Osteoblast (primary cell): ENCODE measurements around the gene HDAC9. TPM values are rescaled to one million over a fixed set of nuclear protein-coding genes. Genes with fewer than 3 reads are reported as not detected.

Source experiments
- DNase-seq: peaks from one replicate; pipeline ENCODE4 v3.0.0; 2011; ENCODE audit warnings: low spot score, mixed read lengths; ENCODE audit not compliant: insufficient read length; ENCODE audit errors: missing footprints
- H2AFZ ChIP-seq: 2 replicates; pipeline ENCODE4 v1.6.0; 2011; ENCODE audit warnings: mild to moderate bottlenecking, low read length
- H3K27ac ChIP-seq: 2 replicates; pipeline ENCODE4 v1.5.1; 2011; ENCODE audit warnings: mild to moderate bottlenecking, low read depth, low read length, moderate library complexity
- H3K27me3 ChIP-seq: 2 replicates; pipeline ENCODE4 v1.6.0; 2012; ENCODE audit warnings: mild to moderate bottlenecking, control low read depth, inconsistent platforms, low read length, moderate library complexity; ENCODE audit not compliant: insufficient read depth
- H3K36me3 ChIP-seq: 2 replicates; pipeline ENCODE4 v1.5.1; 2011; ENCODE audit warnings: mild to moderate bottlenecking, low read length, control low read depth, moderate library complexity; ENCODE audit not compliant: insufficient read depth
- H3K4me1 ChIP-seq: 2 replicates; pipeline ENCODE4 v1.5.1; 2011; ENCODE audit warnings: mild to moderate bottlenecking, low read length, control low read depth, moderate library complexity; ENCODE audit not compliant: insufficient read depth
- H3K4me2 ChIP-seq: 2 replicates; pipeline ENCODE4 v1.6.0; 2011; ENCODE audit warnings: mild to moderate bottlenecking, low read length; ENCODE audit not compliant: insufficient read depth
- H3K4me3 ChIP-seq: fragments of 200-600 bp; sonication (generic); 3 replicates; pipeline ENCODE4 v1.5.1; 2012; ENCODE audit warnings: mild to moderate bottlenecking, low read length, inconsistent platforms; ENCODE audit not compliant: insufficient read depth
- H3K79me2 ChIP-seq: 2 replicates; pipeline ENCODE4 v1.6.0; 2012; ENCODE audit warnings: mild to moderate bottlenecking, low read length, control low read depth, inconsistent platforms; ENCODE audit not compliant: insufficient read depth
- H3K9me3 ChIP-seq: 2 replicates; pipeline ENCODE4 v1.5.1; 2011; ENCODE audit warnings: low read depth, low read length, control low read depth
- H4K20me1 ChIP-seq: 2 replicates; pipeline ENCODE4 v1.6.0; 2012; ENCODE audit warnings: mild to moderate bottlenecking, low read length, control low read depth; ENCODE audit not compliant: insufficient read depth
- CTCF ChIP-seq: IDR thresholded peaks from 2 replicates; pipeline ENCODE4 v1.5.1; 2011; ENCODE audit warnings: mild to moderate bottlenecking, low read depth, low read length, moderate library complexity; ENCODE audit errors: extremely low read depth
- total RNA-seq: library from RNA; depleted of rRNA; stranded (reverse); fragments of >200 nt; gene quantifications from 2 replicates; pipeline ENCODE4 v1.2.3, GENCODE V29; 2012

Gene HDAC9
- total RNA-seq, 1 donor = 21.7 TPM

- DNase-seq = peak; percentile 43
- peak overlapping the region; percentile 84 for H3K4me2 ChIP-seq
- no peaks in the 10 kb centered on the region for H3K9me3 ChIP-seq
- peak overlapping the region; percentile 89 for H2AFZ ChIP-seq
- peaks cover 19% of the 10 kb centered on the region for H3K4me1 ChIP-seq
- no peaks in the 10 kb centered on the region for H4K20me1 ChIP-seq
- TF ChIP-seq CTCF = no peak
- H3K79me2 ChIP-seq = no peaks in the 10 kb centered on the region
- peak overlapping the region; percentile 77 for H3K27ac ChIP-seq
- H3K36me3 ChIP-seq = no peaks in the 10 kb centered on the region
- H3K4me3 ChIP-seq = peak overlapping the region; percentile 58
- no peaks in the 10 kb centered on the region for H3K27me3 ChIP-seq
Measured at GRCh38 chr7:18792871-18793595, 297.5 kb downstream of the HDAC9 start.

GRCh38 chr7:18796216-18796615, 300.7 kb downstream of the HDAC9 start:
- TF ChIP-seq CTCF = no peak
- Histone ChIP-seq H3K79me2 (no peaks in the 10 kb centered on the region), H2AFZ (no peak overlapping the region), H3K27me3 (no peaks in the 10 kb centered on the region), H3K4me2 (no peak overlapping the region), H4K20me1 (no peaks in the 10 kb centered on the region), H3K4me1 (peaks cover 30% of the 10 kb centered on the region), H3K9me3 (no peaks in the 10 kb centered on the region), H3K36me3 (no peaks in the 10 kb centered on the region), H3K4me3 (no peak overlapping the region), H3K27ac (no peak overlapping the region)
- DNase-seq = no peak

- no peaks in the 10 kb centered on the region for H3K36me3 ChIP-seq
- H4K20me1 ChIP-seq = no peaks in the 10 kb centered on the region
- H3K4me3 ChIP-seq = no peak overlapping the region
- H3K4me1 ChIP-seq = peaks cover 21% of the 10 kb centered on the region
- peak overlapping the region; percentile 79 for H3K27ac ChIP-seq
- no peak for TF ChIP-seq CTCF
- H3K4me2 ChIP-seq = peak overlapping the region; percentile 26
- H3K27me3 ChIP-seq = no peaks in the 10 kb centered on the region
- DNase-seq = no peak
- H2AFZ ChIP-seq = peak overlapping the region; percentile 1
- no peaks in the 10 kb centered on the region for H3K79me2 ChIP-seq
- no peaks in the 10 kb centered on the region for H3K9me3 ChIP-seq
Measured at GRCh38 chr7:18798088-18798906, 302.7 kb downstream of the HDAC9 start.

- H2AFZ ChIP-seq = no peak overlapping the region
- no peak overlapping the region for H3K4me3 ChIP-seq
- H3K9me3 ChIP-seq = no peaks in the 10 kb centered on the region
- H4K20me1 ChIP-seq = no peaks in the 10 kb centered on the region
- no peak for DNase-seq
- no peak for TF ChIP-seq CTCF
- H3K79me2 ChIP-seq = no peaks in the 10 kb centered on the region
- H3K27ac ChIP-seq = no peak overlapping the region
- H3K4me2 ChIP-seq = no peak overlapping the region
- H3K36me3 ChIP-seq = no peaks in the 10 kb centered on the region
- H3K4me1 ChIP-seq = peaks cover 17% of the 10 kb centered on the region
- no peaks in the 10 kb centered on the region for H3K27me3 ChIP-seq
Measured at GRCh38 chr7:18799899-18800298, 304.4 kb downstream of the HDAC9 start.
